ENCODE results near the gene BHMT2.

The BHMT2 gene

DNA sequence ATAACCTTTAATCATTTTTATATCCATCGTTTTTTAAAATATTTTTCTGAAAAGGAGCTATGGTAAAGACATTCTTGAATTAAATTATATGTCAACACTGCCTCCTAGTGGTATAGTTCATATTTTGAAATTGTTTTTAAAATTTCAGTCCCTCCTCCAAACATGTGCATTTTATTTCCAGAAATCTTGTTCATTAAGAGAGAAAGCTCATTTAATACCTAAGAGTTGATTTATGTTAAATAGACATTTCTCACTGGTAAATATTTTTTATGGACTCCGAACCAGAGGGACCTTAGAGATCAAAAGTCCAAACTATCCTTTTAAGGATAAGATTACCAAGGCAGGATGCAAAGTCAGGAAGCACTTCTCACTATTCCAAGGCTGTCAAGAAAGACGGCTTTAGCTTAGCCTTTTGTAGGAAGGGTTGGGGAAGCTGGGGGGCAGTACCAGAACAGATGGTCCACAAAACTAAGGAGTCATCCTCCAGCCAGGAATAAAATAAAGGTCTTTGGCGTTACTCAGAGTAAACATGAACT lies 63.6 kb downstream of the BHMT2 start:
- Mint-ChIP-seq H3K27me3 (no peaks in the 10 kb centered on the region), H3K27ac (peak overlapping the region; percentile 99 to 100), H3K4me3 (peak overlapping the region; percentile 74 to 87), H3K9me3 (no peaks in the 10 kb centered on the region), H3K4me1 (peaks cover 32% of the 10 kb centered on the region)
- no peak for ATAC-seq
- DNase-seq = no peak

DNA sequence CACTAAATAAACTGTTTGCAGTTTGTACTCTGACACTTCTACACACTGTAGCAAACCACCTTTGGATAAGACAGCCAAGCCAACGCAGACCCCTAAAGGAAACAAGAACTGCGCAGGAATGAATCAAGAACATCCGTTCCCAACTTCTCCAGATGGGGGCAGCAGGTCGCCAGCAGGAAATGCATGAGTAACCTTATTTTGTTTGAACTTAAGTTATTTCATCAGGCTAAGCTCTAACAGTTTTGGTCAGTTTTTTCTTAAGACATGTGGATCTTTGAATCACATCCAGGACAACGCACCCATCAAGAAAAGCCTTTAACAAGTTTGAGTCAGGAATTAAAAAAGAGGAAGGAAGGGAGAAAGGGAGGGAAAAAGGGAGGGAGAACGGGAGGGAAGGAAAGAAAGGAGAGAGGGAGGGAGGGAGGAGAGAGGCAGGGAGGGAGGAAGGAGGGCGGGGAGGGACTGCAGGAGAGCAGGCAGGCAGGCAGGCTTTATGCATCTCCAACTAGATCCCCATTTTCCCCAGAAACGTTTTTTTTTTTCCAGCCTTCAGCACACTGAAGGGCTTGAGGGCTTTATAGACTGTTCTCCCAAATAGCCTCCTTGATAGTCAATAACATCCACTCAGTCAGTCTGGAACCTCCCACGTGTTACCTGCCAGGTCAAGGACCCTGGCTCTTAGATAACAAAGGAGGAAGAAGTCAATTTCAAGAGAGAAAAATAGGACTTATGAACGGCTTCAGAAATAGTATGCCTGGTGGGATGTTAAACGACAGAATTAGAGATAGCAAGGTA lies 64.3 kb downstream of the BHMT2 start:
- Mint-ChIP-seq H3K4me3 (peak overlapping the region; percentile 74 to 87), H3K4me1 (peaks cover 32% of the 10 kb centered on the region), H3K9me3 (no peaks in the 10 kb centered on the region), H3K27me3 (no peaks in the 10 kb centered on the region), H3K27ac (peak overlapping the region; percentile 99 to 100)
- DNase-seq = peak; percentile 67 to 79
- ATAC-seq = peak; percentile 87

DNA sequence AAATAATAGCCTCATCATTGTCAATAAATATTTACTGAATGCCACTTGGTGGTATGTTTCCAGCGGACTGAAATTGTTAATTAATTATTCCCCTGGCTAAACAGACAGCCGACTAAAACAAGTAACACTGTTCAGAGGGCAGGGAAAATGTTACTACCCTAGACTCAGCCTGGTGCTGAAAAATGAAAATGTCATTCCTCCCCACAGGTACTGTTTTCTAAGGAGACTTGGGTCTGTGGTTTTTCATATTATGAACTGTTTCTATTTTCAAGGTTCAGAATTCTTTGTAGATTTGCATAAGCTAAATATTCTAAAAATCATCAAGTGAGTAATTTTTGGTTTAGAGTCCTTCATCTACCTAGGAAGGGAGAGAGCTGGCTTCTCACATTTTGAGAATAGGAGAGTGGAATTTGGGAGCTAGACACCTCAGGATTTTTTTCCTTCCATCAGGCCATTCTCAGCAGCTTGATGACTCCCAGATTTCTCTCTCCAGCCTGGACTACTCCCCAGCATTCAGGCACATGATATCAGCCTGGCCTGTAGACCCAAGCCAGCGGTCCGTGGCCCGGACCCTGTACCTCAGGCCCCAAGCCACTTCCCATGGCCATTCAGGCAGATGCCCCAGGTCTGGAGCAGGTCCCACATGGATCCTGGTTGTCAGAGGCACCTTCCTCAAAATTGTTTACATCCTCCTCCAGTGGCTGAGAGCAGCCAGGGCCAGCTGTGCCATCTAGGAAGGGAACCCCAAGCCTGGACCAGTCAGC lies 66.4 kb downstream of the BHMT2 start:
- Mint-ChIP-seq H3K27me3 (no peaks in the 10 kb centered on the region), H3K9me3 (peaks cover 0 to 5% of the 10 kb centered on the region in 2 donors), H3K27ac (no peak overlapping the region), H3K4me1 (peaks cover 32% of the 10 kb centered on the region), H3K4me3 (no peak overlapping the region)
- DNase-seq (no peak), ATAC-seq (peak; percentile 39)

DNA sequence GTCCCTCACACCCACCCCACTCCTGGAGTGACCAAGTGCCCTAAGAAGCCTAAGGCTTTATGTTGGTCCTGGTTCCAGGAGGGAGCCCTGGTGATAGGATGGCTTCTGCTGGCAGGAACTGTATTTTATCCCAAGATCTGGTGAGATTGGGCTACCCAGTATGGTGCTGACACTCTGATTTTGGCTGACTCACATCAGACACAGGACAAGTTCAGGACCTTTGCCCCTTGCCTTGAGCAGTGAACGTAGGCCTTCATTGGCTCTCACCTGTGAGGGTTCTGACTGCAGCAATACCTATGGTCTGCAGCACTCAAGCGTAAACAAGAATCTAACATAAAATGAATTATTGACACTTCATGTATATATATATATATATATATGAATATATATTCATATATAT lies 67.1 kb downstream of the BHMT2 start:
- Mint-ChIP-seq H3K4me1 (peaks cover 32% of the 10 kb centered on the region), H3K9me3 (peaks cover 0 to 5% of the 10 kb centered on the region in 2 donors), H3K4me3 (no peak overlapping the region), H3K27me3 (no peaks in the 10 kb centered on the region), H3K27ac (no peak overlapping the region)
- no peak for ATAC-seq
- DNase-seq = no peak
